ENCODE data around the gene DZIP3.

Gene DZIP3

DNA sequence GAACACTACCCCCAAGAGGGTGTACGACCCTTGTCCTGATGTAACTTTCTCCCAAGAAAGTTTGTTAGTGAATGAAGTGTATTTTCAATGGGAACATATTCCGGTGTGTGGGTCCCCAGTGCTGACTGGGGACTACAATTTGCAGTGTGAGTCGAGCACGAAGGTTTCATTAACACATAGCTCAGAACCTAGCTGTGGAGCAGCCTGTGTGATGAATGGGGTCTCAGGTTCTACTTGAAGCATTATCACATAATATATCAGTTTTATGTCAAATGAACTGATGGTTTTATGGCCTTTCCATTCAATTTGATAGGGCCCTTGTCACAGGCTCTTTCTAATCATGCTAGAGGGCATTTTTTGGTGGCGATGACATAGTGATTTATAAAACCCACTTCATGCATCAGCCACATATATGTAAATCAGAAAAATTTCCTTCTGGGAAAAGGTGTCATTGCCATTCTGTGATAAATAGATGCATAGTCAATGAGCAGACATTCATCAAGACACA is 123.5 kb downstream of the DZIP3 start:
- no peak for DNase-seq

DNA sequence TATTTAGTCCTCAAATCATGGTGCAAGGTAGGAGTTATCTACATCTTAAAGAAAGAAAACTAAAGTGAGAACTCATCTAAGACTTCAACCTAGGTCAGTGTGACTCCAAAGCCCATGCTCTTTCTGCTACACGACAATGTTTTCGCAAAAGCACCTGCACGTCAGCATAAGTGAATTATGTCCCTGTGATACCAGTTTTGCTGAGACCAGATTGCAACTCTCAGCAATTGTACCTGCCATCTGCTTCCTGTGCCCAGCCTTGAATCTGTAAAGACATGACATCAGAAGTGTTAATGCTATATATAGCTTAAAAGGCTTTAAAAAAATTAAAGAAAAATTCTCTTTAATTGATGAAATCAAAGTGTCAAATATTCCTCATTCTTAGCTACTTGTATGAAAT is 124.3 kb downstream of the DZIP3 start:
- no peak for DNase-seq

DNA sequence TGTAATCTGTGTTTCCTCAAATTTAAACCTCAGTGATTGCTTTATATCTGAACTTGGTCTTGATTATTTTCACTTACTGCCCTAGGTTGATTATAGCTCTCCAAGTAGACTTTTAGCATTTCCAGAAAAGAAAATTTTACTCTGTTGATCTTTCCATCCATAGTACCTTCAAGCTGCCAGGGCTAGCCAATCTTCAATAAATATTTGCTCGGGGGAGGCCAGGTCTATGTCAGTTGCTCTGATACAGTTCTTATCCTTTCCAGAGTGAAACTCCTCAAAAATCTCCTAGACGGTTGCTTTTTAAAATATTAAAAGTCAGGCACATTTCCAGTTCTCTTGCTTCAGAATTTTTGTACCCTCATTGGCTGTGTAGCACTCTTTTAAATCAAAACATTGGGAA is 128.9 kb downstream of the DZIP3 start:
- DNase-seq: no peak

DNA sequence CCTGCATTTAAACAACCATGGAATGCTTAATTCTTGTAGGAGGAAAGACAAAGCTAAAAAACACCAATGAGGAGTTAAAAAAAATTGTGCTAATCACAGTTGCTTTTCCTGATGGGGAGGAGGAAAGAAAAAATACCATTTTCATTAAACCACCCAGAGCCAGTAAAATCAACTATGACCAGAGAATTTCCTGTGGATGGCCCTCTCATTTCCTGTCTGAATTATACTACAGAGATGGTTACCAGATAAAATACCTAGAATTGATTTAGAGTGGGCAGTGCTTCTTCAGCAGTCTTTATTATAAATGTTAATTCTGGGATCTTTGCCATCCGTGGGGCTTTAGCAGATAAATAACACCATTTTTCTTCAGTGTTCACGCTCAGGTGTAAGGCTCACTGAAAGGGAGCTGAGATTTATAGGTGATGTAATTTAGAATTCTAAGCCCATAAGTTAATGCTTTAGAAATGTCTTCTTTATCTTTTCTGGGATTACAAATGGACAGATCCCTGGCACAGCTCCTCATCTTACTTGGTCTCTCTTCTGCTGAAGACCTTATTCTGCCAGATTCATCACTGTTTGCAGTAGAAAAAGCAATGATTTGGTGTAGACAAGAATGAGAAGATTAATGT is 129.8 kb downstream of the DZIP3 start:
- DNase-seq: no peak

DNA sequence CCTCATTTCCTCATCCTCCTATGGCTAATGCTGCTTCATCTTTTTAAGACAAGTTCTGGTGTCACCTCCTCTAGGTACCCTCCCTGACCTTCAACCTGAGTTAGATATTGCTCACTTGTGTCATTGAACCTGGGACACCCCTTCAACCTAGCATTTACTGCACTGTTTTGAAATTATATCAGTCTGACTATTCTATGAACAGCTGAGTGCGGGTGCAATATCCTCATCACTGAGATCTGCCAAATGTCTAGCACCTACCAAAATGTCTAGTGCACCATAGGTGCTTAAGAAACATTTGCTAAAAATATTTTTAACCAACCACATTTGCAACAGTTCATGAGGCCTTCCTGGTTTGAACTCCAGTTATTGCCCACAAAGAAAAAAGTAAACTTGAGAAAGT is 133.2 kb downstream of the DZIP3 start:
- DNase-seq: no peak

DNA sequence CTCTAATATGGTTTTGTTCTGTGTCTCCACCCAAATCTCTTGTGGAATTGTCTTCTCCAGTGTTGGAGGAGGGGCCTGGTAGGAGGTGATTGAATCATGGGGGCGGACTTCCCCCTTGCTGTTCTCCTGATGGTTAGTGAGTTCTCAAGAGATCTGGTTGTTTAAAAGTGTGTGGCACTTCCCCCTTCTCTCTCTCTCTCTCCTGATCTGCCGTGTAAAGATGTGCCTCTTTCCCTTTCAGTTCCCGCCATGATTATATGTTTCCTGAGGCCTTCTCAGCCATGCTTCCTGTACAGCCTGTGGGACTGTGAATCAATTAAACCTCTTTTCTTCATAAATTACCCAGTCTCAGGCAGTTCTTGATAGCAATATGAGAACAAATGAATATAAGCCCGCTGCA is 134.6 kb downstream of the DZIP3 start:
- no peak for DNase-seq

DNA sequence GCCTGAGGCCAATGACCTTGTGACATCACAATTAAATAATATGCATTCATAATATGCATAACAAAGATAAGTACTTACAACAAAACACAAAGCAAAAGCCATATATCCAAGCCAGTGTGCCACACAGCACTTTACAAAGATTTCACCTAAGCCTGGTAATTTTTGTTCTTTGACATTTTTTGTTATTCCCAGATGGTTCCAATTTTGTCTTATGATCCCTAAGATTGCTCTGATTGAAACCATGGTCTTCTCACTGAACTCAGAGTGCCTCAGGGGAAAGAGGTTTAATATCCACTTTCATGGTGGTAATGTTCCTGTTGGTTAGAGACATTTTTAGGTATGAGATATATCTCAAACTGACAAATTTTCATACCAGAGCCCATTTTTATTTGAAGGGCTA is 138.6 kb downstream of the DZIP3 start:
- no peak for DNase-seq

DNA sequence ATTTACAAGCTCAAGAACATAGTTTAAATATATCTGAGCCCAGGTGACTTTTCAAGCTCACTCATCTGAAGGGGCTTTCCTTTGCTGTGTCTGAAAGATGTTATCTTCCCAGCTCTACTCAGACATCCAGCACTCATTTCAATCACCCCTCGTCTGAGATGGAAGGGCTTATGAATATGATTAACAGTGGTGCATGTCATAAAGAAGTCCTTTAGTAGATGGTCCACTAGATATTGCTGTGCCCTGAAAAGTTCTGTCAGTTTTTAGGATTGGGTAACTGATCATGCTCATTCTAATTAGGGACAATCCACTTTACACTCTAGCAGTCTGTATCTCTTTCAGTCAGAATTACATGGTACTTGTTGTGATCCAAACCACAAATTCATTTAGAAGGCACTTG is 139.4 kb downstream of the DZIP3 start:
- DNase-seq: no peak

DNA sequence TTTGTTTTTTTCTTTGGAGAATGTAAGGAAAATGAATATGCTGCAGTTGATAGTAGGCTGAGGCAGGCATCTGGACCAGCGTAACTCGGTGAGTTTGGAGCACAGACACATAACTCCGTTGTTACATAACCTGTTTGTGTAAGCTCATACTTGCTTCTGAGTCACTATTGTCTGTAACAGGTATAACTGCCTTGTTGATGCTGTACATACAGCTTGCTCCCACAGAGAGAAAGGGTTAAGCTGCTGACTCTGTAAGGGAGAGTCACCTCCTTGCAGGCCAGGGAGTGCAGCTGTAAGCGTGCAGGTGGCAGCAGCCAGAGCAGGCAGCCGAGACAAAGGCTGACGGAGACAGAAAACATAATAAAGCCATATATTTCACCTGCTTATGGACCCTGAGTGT is 147.3 kb downstream of the DZIP3 start:
- DNase-seq: no peak

DNA sequence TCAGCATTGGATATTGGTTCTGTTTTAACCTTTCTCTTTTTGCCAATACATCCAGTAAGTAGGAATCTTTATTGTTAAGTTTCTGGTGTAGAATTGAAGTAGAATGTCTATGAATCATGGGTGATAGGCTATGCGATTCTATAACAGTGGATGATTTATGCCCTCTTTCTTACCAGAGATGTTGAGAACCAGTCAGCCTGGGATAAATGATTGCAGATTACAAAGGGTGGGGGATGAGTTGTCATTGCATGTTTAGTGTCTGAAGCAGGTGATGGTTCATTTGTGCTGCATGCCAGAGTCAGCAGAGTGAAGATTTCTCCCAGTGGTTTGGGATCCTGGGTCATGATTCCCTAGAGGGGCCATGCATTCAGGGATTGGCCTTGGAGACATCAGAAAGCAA is 153.4 kb downstream of the DZIP3 start:
- no peak for DNase-seq

All from SW 1271 (cell line).